ENCODE data around the gene SLC22A4.

The SLC22A4 gene

GRCh38 chr5:132365213-132365612, 71.0 kb downstream of the SLC22A4 start:
- no peak for TF ChIP-seq CTCF (IDR thresholded peaks at IDR 0.05)

GRCh38 chr5:132368186-132368585, 74.0 kb downstream of the SLC22A4 start:
- TF ChIP-seq CTCF (IDR thresholded peaks at IDR 0.05) = no peak

GRCh38 chr5:132369007-132369473, 74.8 kb downstream of the SLC22A4 start:
- TF ChIP-seq CTCF (IDR thresholded peaks at IDR 0.05) = no peak

- no peak for TF ChIP-seq CTCF (IDR thresholded peaks at IDR 0.05)
Measured at GRCh38 chr5:132369474-132370180, 75.4 kb downstream of the SLC22A4 start, which contains the start of gene SLC22A5. SLC22A5 (plus strand) TSS chr5:132369710; CDS start chr5:132369973, 263 bp downstream.

- no peak for TF ChIP-seq CTCF (IDR thresholded peaks at IDR 0.05)
Measured at GRCh38 chr5:132370181-132370970, 76.2 kb downstream of the SLC22A4 start.

- no peak for TF ChIP-seq CTCF (IDR thresholded peaks at IDR 0.05)
Measured at GRCh38 chr5:132370971-132371602, 76.9 kb downstream of the SLC22A4 start.

- no peak for TF ChIP-seq CTCF (IDR thresholded peaks at IDR 0.05)
Measured at GRCh38 chr5:132371603-132371994, 77.4 kb downstream of the SLC22A4 start.
